Activated naive CD8-positive, alpha-beta T cell treated with anti-CD3 and anti-CD28 coated beads, Interleukin-2, amount 50 U/mL, for 24 hours (primary cell): ENCODE results near the gene MIGA2.
A peak's percentile ranks its signal among the peaks of the same experiment; 100 is the strongest.
"Not testable (repeated sequence)": the region's sequence is repeated elsewhere in the genome, so short reads cannot be mapped to it uniquely, and the experiment has no call there.

ENCODE experiments used
- ATAC-seq: fragments of 150-1000 bp; cut with Tn5 transposase; one replicate; pipeline ENCODE4 v1.10.0; 2021
- DNase-seq: peaks from one replicate; pipeline ENCODE4 v3.0.0; 2021
- H3K27ac Mint-ChIP-seq: one replicate; pipeline ENCODE4 v1.8.0; 2021; ENCODE audit warnings: mild to moderate bottlenecking, mixed read lengths
- H3K27me3 Mint-ChIP-seq: one replicate; pipeline ENCODE4 v1.8.0; 2021; ENCODE audit warnings: mixed read lengths
- H3K36me3 Mint-ChIP-seq: one replicate; pipeline ENCODE4 v1.8.0; 2021; ENCODE audit warnings: low read depth, mixed read lengths
- H3K4me1 Mint-ChIP-seq: one replicate; pipeline ENCODE4 v1.8.0; 2021; ENCODE audit warnings: mixed read lengths
- H3K4me3 Mint-ChIP-seq: one replicate; pipeline ENCODE4 v1.8.0; 2021; ENCODE audit warnings: mild to moderate bottlenecking, moderate library complexity, mixed read lengths
- H3K9me3 Mint-ChIP-seq: one replicate; pipeline ENCODE4 v1.8.0; 2021; ENCODE audit warnings: mixed read lengths

The MIGA2 gene

GRCh38 chr9:129103595-129103965 lies 67.2 kb downstream of the MIGA2 start:
- no peak for DNase-seq
- no peaks in the 10 kb centered on the region for H3K36me3 Mint-ChIP-seq
- H3K9me3 Mint-ChIP-seq: no peaks in the 10 kb centered on the region
- H3K4me3 Mint-ChIP-seq: no peak overlapping the region
- no peak for ATAC-seq
- no peaks in the 10 kb centered on the region for H3K4me1 Mint-ChIP-seq
- H3K27me3 Mint-ChIP-seq: no peaks in the 10 kb centered on the region
- H3K27ac Mint-ChIP-seq: no peak overlapping the region

- Mint-ChIP-seq H3K4me1 (peaks cover 2% of the 10 kb centered on the region), H3K27ac (no peak overlapping the region), H3K4me3 (no peak overlapping the region), H3K9me3 (no peaks in the 10 kb centered on the region), H3K27me3 (no peaks in the 10 kb centered on the region), H3K36me3 (no peaks in the 10 kb centered on the region)
- DNase-seq (no peak), ATAC-seq (no peak)
Measured at GRCh38 chr9:129104051-129104450, 67.6 kb downstream of the MIGA2 start.

- Mint-ChIP-seq H3K36me3 (no peaks in the 10 kb centered on the region), H3K4me3 (no peak overlapping the region), H3K27me3 (no peaks in the 10 kb centered on the region), H3K4me1 (peaks cover 10% of the 10 kb centered on the region), H3K27ac (no peak overlapping the region), H3K9me3 (no peaks in the 10 kb centered on the region)
- DNase-seq: no peak
- ATAC-seq: no peak
Measured at GRCh38 chr9:129105857-129106694, 69.7 kb downstream of the MIGA2 start.

- Mint-ChIP-seq H3K27ac (no peak overlapping the region), H3K27me3 (no peaks in the 10 kb centered on the region), H3K4me1 (peaks cover 18% of the 10 kb centered on the region), H3K9me3 (no peaks in the 10 kb centered on the region), H3K36me3 (no peaks in the 10 kb centered on the region), H3K4me3 (no peak overlapping the region)
- DNase-seq: no peak
- no peak for ATAC-seq
Measured at GRCh38 chr9:129107651-129108050, 71.2 kb downstream of the MIGA2 start.

- DNase-seq (no peak), ATAC-seq (no peak)
- H3K27me3 Mint-ChIP-seq: no peaks in the 10 kb centered on the region
- H3K27ac Mint-ChIP-seq: no peak overlapping the region
- no peaks in the 10 kb centered on the region for H3K36me3 Mint-ChIP-seq
- H3K9me3 Mint-ChIP-seq: no peaks in the 10 kb centered on the region
- no peak overlapping the region for H3K4me3 Mint-ChIP-seq
- H3K4me1 Mint-ChIP-seq: peaks cover 20% of the 10 kb centered on the region
Measured at GRCh38 chr9:129108083-129108804, 71.8 kb downstream of the MIGA2 start.

GRCh38 chr9:129108805-129109536 lies 72.5 kb downstream of the MIGA2 start:
- ATAC-seq (no peak), DNase-seq (no peak)
- Mint-ChIP-seq H3K27me3 (no peaks in the 10 kb centered on the region), H3K4me1 (peaks cover 27% of the 10 kb centered on the region), H3K27ac (no peak overlapping the region), H3K9me3 (no peaks in the 10 kb centered on the region), H3K4me3 (peak overlapping the region; percentile 89), H3K36me3 (no peaks in the 10 kb centered on the region)

GRCh38 chr9:129109537-129109903 lies 73.1 kb downstream of the MIGA2 start:
- H3K27me3 Mint-ChIP-seq: no peaks in the 10 kb centered on the region
- H3K4me1 Mint-ChIP-seq: peaks cover 33% of the 10 kb centered on the region
- peak; percentile 31 for DNase-seq
- no peak for ATAC-seq
- H3K27ac Mint-ChIP-seq: no peak overlapping the region
- no peaks in the 10 kb centered on the region for H3K9me3 Mint-ChIP-seq
- no peaks in the 10 kb centered on the region for H3K36me3 Mint-ChIP-seq
- peak overlapping the region; percentile 89 for H3K4me3 Mint-ChIP-seq

GRCh38 chr9:129109952-129110739 lies 73.7 kb downstream of the MIGA2 start:
- DNase-seq (peak; percentile 14), ATAC-seq (no peak)
- H3K27me3 Mint-ChIP-seq: no peaks in the 10 kb centered on the region
- H3K4me3 Mint-ChIP-seq: peak overlapping the region; percentile 89
- peaks cover 38% of the 10 kb centered on the region for H3K4me1 Mint-ChIP-seq
- H3K36me3 Mint-ChIP-seq: no peaks in the 10 kb centered on the region
- no peak overlapping the region for H3K27ac Mint-ChIP-seq
- no peaks in the 10 kb centered on the region for H3K9me3 Mint-ChIP-seq

GRCh38 chr9:129110740-129111527 lies 74.5 kb downstream of the MIGA2 start, which contains the start of the genes CRAT and PTPA:
TSS of gene CRAT (minus strand) at chr9:129110793. CDS start at chr9:129110509, 284 bp downstream.
TSS of gene PTPA (plus strand) at chr9:129111415. CDS start at chr9:129111601, 186 bp downstream.
- Mint-ChIP-seq H3K27me3 (no peaks in the 10 kb centered on the region), H3K4me3 (peak within 1 kb of the TSS; percentile 89), H3K4me1 (peaks cover 38% of the 10 kb centered on the region), H3K9me3 (no peaks in the 10 kb centered on the region), H3K36me3 (no peaks in the 10 kb centered on the region), H3K27ac (peak within 1 kb of the TSS; percentile 93)
- DNase-seq (peak; percentile 98), ATAC-seq (peak; percentile 88)

GRCh38 chr9:129111528-129112151 lies 75.2 kb downstream of the MIGA2 start:
- peak overlapping the region; percentile 93 for H3K27ac Mint-ChIP-seq
- peak overlapping the region; percentile 89 for H3K4me3 Mint-ChIP-seq
- peaks cover 38% of the 10 kb centered on the region for H3K4me1 Mint-ChIP-seq
- no peaks in the 10 kb centered on the region for H3K9me3 Mint-ChIP-seq
- ATAC-seq (no peak), DNase-seq (peak; percentile 44)
- no peaks in the 10 kb centered on the region for H3K36me3 Mint-ChIP-seq
- H3K27me3 Mint-ChIP-seq: no peaks in the 10 kb centered on the region

- DNase-seq, H3K36me3 Mint-ChIP-seq, H3K27me3 Mint-ChIP-seq, H3K9me3 Mint-ChIP-seq, ATAC-seq: not testable (repeated sequence)
- peaks cover 38% of the 10 kb centered on the region for H3K4me1 Mint-ChIP-seq
- peak overlapping the region; percentile 93 for H3K27ac Mint-ChIP-seq
- H3K4me3 Mint-ChIP-seq: peak overlapping the region; percentile 89
Measured at GRCh38 chr9:129112526-129112925, 76.1 kb downstream of the MIGA2 start.

- no peaks in the 10 kb centered on the region for H3K9me3 Mint-ChIP-seq
- ATAC-seq (no peak), DNase-seq (no peak)
- H3K4me3 Mint-ChIP-seq: no peak overlapping the region
- H3K36me3 Mint-ChIP-seq: no peaks in the 10 kb centered on the region
- H3K4me1 Mint-ChIP-seq: peaks cover 38% of the 10 kb centered on the region
- no peaks in the 10 kb centered on the region for H3K27me3 Mint-ChIP-seq
- no peak overlapping the region for H3K27ac Mint-ChIP-seq
Measured at GRCh38 chr9:129113645-129114304, 77.3 kb downstream of the MIGA2 start.

- no peaks in the 10 kb centered on the region for H3K27me3 Mint-ChIP-seq
- no peak overlapping the region for H3K27ac Mint-ChIP-seq
- ATAC-seq (no peak), DNase-seq (no peak)
- peaks cover 9% of the 10 kb centered on the region for H3K36me3 Mint-ChIP-seq
- H3K9me3 Mint-ChIP-seq: no peaks in the 10 kb centered on the region
- H3K4me3 Mint-ChIP-seq: no peak overlapping the region
- H3K4me1 Mint-ChIP-seq: peaks cover 12% of the 10 kb centered on the region
Measured at GRCh38 chr9:129118799-129119198, 82.4 kb downstream of the MIGA2 start.
